Ascending aorta (tissue), 2 donors: ENCODE measurements around the gene TFDP2. TPM values are rescaled to one million over a fixed set of nuclear protein-coding genes. Genes with fewer than 3 reads are reported as not detected.

Experiments used
- DNase-seq, 2 donors: peaks; one replicate each; pipeline ENCODE4 v3.0.0-alpha.2; 2019; ENCODE audit warnings: low spot score in 2 of 2
- H3K27ac ChIP-seq, 2 donors: fragments of 200-600 bp; sonication (generic); one replicate each; pipeline ENCODE4 v1.5.1; 2016 to 2017; ENCODE audit warnings: mild to moderate bottlenecking in 1 of 2
- H3K27me3 ChIP-seq: fragments of 200-600 bp; sonication (generic); one replicate; pipeline ENCODE4 v1.5.1; 2017
- H3K36me3 ChIP-seq, 2 donors: fragments of 200-600 bp; sonication (generic); one replicate each; pipeline ENCODE4 v1.5.1; 2016
- H3K4me1 ChIP-seq, 2 donors: fragments of 200-600 bp; sonication (generic); one replicate each; pipeline ENCODE4 v1.5.1; 2016 to 2017; ENCODE audit warnings: mild to moderate bottlenecking in 1 of 2
- H3K4me3 ChIP-seq, 2 donors: fragments of 200-600 bp; sonication (generic); one replicate each; pipeline ENCODE4 v1.5.1; 2016 to 2017; ENCODE audit warnings: mild to moderate bottlenecking in 1 of 2
- H3K9me3 ChIP-seq, 2 donors: fragments of 200-600 bp; sonication (generic); one replicate each; pipeline ENCODE4 v1.5.1; 2016
- intact Hi-C: fragments of 100-400 bp; cut with DNase I; formaldehyde crosslinking; loops from one replicate; pipeline ENCODE4 v1.15.1; 2023
- total RNA-seq: library from RNA; depleted of rRNA; stranded (reverse); fragments of >200 nt; gene quantifications from one replicate; pipeline ENCODE4 v1.1.0, GENCODE V29; 2016
- TF ChIP-seq, protein P1 (sequence below), 3 experiments: fragments of 200-600 bp in 2 of 3; fragments of 450-650 bp in 1 of 3; sonication (generic) in 2 of 3; IDR thresholded peaks; one replicate each; pipeline ENCODE4 v1.5.1; 2016 to 2019; ENCODE audit warnings: antibody characterized with exemption in 3 of 3, mild to moderate bottlenecking in 1 of 3, moderate library complexity in 1 of 3

The TFDP2 gene
- total RNA-seq, 1 donor from 2014 or later, result 23.0 TPM

DNA sequence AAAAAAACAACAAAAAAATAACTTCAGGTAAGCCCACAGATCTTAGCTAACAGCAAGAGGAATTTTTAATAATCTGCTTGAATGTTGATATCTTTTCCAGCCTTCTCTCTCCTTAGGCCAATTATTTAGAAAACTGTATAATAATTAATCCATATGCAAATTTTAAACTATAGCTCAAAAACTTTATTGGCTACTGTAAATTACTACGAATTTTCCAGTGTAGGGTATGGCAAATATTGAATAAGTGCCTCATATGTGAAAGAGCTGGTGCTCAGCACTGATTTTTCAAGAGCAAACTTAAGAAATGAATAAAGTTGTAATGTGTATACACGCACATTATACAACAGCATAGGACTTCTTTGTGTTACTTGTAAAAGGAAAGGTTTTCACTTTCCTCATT is 123.0 kb downstream of the TFDP2 start:
- Histone ChIP-seq H3K36me3 (no peaks in the 10 kb centered on the region), H3K9me3 (no peaks in the 10 kb centered on the region), H3K27me3 (no peaks in the 10 kb centered on the region), H3K4me3 (no peak overlapping the region), H3K4me1 (peaks cover 0 to 4% of the 10 kb centered on the region in 2 donors), H3K27ac (no peak overlapping the region)
- no peak for DNase-seq
- intact Hi-C loops, result no loop called here
- TF ChIP-seq, protein P1, sequence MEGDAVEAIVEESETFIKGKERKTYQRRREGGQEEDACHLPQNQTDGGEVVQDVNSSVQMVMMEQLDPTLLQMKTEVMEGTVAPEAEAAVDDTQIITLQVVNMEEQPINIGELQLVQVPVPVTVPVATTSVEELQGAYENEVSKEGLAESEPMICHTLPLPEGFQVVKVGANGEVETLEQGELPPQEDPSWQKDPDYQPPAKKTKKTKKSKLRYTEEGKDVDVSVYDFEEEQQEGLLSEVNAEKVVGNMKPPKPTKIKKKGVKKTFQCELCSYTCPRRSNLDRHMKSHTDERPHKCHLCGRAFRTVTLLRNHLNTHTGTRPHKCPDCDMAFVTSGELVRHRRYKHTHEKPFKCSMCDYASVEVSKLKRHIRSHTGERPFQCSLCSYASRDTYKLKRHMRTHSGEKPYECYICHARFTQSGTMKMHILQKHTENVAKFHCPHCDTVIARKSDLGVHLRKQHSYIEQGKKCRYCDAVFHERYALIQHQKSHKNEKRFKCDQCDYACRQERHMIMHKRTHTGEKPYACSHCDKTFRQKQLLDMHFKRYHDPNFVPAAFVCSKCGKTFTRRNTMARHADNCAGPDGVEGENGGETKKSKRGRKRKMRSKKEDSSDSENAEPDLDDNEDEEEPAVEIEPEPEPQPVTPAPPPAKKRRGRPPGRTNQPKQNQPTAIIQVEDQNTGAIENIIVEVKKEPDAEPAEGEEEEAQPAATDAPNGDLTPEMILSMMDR (IDR thresholded peaks at IDR 0.05), result no peak

DNA sequence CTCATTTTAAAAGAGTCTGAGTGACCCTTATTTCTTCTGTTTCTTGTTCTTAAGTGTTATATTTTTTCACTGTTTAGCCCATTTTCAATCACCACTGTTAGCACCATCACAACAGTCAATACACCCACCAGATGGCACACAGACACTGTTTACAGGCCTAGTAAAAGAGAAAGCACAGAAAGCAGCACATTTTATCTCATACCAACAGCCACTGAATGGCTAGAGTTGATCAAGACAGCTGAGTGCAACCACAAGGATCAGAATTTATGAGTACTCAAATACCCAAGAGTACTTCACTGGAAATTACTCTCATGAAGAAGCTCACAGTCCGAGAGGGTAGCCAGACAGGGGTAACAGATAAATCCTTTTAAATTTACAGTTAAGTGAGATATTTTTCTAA is 127.0 kb downstream of the TFDP2 start:
- Histone ChIP-seq H3K27ac (no peak overlapping the region), H3K36me3 (no peaks in the 10 kb centered on the region), H3K4me3 (no peak overlapping the region), H3K4me1 (peaks cover 0 to 4% of the 10 kb centered on the region in 2 donors), H3K27me3 (no peaks in the 10 kb centered on the region), H3K9me3 (no peaks in the 10 kb centered on the region)
- no peak for DNase-seq
- TF ChIP-seq, protein P1 (IDR thresholded peaks at IDR 0.05), result no peak
- intact Hi-C loops, result no loop called here

- H3K27me3 ChIP-seq, result no peaks in the 10 kb centered on the region
- intact Hi-C loops, result no loop called here
- H3K4me1 ChIP-seq, result peaks cover 0 to 4% of the 10 kb centered on the region in 2 donors
- H3K36me3 ChIP-seq, result no peaks in the 10 kb centered on the region
- no peak overlapping the region for H3K27ac ChIP-seq
- TF ChIP-seq, protein P1 (IDR thresholded peaks at IDR 0.05), result no peak
- DNase-seq, result no peak
- H3K4me3 ChIP-seq, result no peak overlapping the region
- H3K9me3 ChIP-seq, result no peaks in the 10 kb centered on the region
These were observed 128.2 kb downstream of the TFDP2 start for GRCh38 chr3:142021127-142021526.

DNA sequence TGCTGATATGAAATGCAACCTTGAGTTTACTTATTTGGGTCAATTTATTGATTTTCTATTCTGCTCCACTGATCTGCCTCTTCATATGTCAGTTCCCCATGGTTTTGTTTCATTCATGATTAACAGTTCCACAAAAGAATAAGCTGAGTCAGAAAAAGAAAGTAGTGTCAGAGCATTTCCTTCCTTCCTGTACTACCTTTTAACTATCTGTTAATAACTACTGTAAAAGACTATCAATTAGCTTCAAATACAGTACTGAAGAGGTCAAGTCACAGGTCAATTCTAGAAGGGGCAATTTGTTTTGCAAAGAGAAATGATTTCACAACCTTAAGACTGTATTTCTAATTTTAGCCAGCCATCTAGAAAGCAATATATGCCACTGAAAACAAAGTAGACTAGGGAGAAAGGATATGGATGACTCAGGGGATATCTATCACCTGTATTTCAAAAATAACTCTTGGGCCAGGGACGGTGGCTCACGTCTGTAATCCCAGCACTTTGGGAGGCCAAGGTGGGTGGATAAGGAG is 129.5 kb downstream of the TFDP2 start:
- H3K27me3 ChIP-seq, result no peaks in the 10 kb centered on the region

GRCh38 chr3:142013993-142014392 is 135.4 kb downstream of the TFDP2 start:
- Histone ChIP-seq H3K27me3 (no peaks in the 10 kb centered on the region), H3K4me3 (no peak overlapping the region), H3K27ac (peak overlapping the region; percentile 46 to 54), H3K36me3 (no peaks in the 10 kb centered on the region), H3K4me1 (peaks cover 0 to 4% of the 10 kb centered on the region in 2 donors), H3K9me3 (no peaks in the 10 kb centered on the region)
- intact Hi-C loops, result no loop called here
- TF ChIP-seq, protein P1 (IDR thresholded peaks at IDR 0.05), result no peak
- no peak for DNase-seq

More for the DNA sequence above, 129.5 kb downstream of the TFDP2 start:
- no peak overlapping the region for H3K27ac ChIP-seq
- no peak overlapping the region for H3K4me3 ChIP-seq
- intact Hi-C loops, result no loop called here
- H3K4me1 ChIP-seq, result peaks cover 0 to 4% of the 10 kb centered on the region in 2 donors
- TF ChIP-seq, protein P1 (IDR thresholded peaks at IDR 0.05), result no peak
- no peaks in the 10 kb centered on the region for H3K9me3 ChIP-seq
- DNase-seq, result no peak
- H3K36me3 ChIP-seq, result no peaks in the 10 kb centered on the region
